ENCODE measurements around the gene PANX1. TPM values are rescaled to one million over a fixed set of nuclear protein-coding genes. Genes with fewer than 3 reads are reported as not detected.
A peak's percentile ranks its signal among the peaks of the same experiment; 100 is the strongest.

PANX1 gene
- total RNA-seq, 1 experiment from 2014 or later: 59.3 TPM

DNA sequence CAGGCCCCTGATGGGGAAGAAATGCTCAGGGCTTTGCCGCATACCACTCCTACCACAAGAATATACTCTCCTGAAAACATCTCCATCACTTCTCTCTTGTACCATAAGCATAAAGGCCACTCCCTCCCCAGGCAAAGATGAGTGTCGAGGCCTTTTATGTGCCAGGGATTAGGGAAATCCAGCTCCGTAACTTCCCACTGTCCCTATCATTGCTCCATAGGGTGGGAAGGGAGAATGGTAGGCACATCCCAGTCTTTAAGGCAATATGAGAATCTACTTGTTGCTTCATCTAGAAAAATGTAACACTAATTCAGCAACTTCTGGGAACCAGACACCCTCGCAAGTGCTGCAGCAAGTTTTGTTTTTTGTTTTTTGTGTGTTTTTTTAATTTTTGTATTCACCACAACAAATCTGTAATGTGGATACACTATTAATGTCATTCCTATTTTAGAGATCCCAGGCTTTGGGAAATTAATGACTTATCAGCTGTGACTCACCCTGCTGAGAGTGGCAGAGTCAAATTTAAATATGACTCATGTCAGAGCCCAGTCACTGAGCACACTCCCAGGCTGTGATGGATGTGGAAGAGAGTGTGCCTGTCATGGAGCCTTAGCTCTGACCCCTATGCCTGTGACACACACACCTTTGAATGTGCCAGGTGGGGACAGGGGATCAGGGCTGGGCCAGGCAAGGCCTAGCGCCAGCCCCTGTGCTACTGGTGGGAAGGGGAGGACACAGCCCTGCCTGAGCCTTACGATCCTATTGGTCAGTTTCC, 23.4 kb downstream of the PANX1 start:
- in situ Hi-C loops (cut with HindIII; ENCODE audit: low pct_unique_long_range_greater_than_20kb, low sequenced_read_pairs): no loop called here
- Histone ChIP-seq H3K4me3 (ENCODE audit: low read depth in 2 of 2, low read length in 2 of 2) (no peak overlapping the region), H3K27ac (ENCODE audit: low read length) (peak overlapping the region; percentile 59; the same call in 1 of the 2 replicates), H3K27me3 (ENCODE audit: control insufficient read depth, insufficient read depth, low read length) (no peaks in the 10 kb centered on the region), H3K9me3 (ENCODE audit: control insufficient read depth, insufficient read depth, low read depth, low read length) (no peaks in the 10 kb centered on the region), H3K4me1 (ENCODE audit: control insufficient read depth, insufficient read depth, low read length) (peaks cover 67% of the 10 kb centered on the region), H3K36me3 (ENCODE audit: control insufficient read depth, insufficient read depth, low read length) (no peaks in the 10 kb centered on the region)
- BruUV-seq (replicated peaks): no TSS peak
- POLR2A ChIA-PET: interaction anchor here (0.5 kb wide), 1 partner anchor 17 kb away, joined by 3 read pairs; no protein-coding TSS in a partner anchor
- ATAC-seq (peak; percentile 96), DNase-seq (ENCODE audit: low read depth, low spot score) (peak; percentile 76)
- TF ChIP-seq TCF7L2 (IDR thresholded peaks at IDR 0.05; ENCODE audit: low read depth, low read length): no peak
- TF ChIP-seq, protein P1, sequence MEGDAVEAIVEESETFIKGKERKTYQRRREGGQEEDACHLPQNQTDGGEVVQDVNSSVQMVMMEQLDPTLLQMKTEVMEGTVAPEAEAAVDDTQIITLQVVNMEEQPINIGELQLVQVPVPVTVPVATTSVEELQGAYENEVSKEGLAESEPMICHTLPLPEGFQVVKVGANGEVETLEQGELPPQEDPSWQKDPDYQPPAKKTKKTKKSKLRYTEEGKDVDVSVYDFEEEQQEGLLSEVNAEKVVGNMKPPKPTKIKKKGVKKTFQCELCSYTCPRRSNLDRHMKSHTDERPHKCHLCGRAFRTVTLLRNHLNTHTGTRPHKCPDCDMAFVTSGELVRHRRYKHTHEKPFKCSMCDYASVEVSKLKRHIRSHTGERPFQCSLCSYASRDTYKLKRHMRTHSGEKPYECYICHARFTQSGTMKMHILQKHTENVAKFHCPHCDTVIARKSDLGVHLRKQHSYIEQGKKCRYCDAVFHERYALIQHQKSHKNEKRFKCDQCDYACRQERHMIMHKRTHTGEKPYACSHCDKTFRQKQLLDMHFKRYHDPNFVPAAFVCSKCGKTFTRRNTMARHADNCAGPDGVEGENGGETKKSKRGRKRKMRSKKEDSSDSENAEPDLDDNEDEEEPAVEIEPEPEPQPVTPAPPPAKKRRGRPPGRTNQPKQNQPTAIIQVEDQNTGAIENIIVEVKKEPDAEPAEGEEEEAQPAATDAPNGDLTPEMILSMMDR (IDR thresholded peaks at IDR 0.05): no peak
- TF ChIP-seq SIN3A (IDR thresholded peaks at IDR 0.05; ENCODE audit: borderline replicate concordance, insufficient read depth, low read depth, low read length): no peak
- TF ChIP-seq, protein P2, sequence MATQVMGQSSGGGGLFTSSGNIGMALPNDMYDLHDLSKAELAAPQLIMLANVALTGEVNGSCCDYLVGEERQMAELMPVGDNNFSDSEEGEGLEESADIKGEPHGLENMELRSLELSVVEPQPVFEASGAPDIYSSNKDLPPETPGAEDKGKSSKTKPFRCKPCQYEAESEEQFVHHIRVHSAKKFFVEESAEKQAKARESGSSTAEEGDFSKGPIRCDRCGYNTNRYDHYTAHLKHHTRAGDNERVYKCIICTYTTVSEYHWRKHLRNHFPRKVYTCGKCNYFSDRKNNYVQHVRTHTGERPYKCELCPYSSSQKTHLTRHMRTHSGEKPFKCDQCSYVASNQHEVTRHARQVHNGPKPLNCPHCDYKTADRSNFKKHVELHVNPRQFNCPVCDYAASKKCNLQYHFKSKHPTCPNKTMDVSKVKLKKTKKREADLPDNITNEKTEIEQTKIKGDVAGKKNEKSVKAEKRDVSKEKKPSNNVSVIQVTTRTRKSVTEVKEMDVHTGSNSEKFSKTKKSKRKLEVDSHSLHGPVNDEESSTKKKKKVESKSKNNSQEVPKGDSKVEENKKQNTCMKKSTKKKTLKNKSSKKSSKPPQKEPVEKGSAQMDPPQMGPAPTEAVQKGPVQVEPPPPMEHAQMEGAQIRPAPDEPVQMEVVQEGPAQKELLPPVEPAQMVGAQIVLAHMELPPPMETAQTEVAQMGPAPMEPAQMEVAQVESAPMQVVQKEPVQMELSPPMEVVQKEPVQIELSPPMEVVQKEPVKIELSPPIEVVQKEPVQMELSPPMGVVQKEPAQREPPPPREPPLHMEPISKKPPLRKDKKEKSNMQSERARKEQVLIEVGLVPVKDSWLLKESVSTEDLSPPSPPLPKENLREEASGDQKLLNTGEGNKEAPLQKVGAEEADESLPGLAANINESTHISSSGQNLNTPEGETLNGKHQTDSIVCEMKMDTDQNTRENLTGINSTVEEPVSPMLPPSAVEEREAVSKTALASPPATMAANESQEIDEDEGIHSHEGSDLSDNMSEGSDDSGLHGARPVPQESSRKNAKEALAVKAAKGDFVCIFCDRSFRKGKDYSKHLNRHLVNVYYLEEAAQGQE (IDR thresholded peaks at IDR 0.05; ENCODE audit: insufficient read depth in 1 of 2, low read depth in 2 of 2, low read length in 1 of 2): no peak
- no peak for TF ChIP-seq POLR2AphosphoS5 (IDR thresholded peaks at IDR 0.05; ENCODE audit: low read depth, low read length)
- CTCF ChIA-PET: no interaction called here
- intact Hi-C loops (cut with micrococcal nuclease; ENCODE audit: unreplicated experiment): no loop called here

DNA sequence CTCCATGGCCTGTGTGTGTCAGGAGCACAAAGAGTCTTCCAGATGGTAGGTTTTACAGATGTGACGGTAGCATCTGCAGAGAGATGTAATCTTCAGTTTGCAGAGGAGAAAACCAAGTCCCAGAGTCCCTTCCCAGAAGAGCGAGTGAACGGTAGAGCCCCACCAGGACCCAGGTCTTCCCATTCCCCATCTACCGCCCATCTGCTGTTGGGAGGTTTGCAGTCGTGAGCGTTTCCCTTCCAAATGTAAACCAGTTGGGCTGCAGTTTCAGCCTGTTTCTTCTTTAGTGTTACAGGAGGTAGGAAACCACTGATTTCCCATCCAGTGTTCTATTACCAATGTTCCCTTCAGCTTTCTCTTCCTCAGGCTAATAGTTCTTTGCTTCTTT, 24.0 kb downstream of the PANX1 start:
- in situ Hi-C loops (cut with HindIII; ENCODE audit: low pct_unique_long_range_greater_than_20kb, low sequenced_read_pairs) (no loop called here), intact Hi-C loops (cut with micrococcal nuclease; ENCODE audit: unreplicated experiment) (no loop called here)
- ATAC-seq (no peak), DNase-seq (ENCODE audit: low read depth, low spot score) (no peak)
- POLR2A ChIA-PET: interaction anchor here (0.5 kb wide), 1 partner anchor 16 kb away, joined by 3 read pairs; no protein-coding TSS in a partner anchor
- Histone ChIP-seq H3K9me3 (ENCODE audit: control insufficient read depth, insufficient read depth, low read depth, low read length) (no peaks in the 10 kb centered on the region), H3K27me3 (ENCODE audit: control insufficient read depth, insufficient read depth, low read length) (no peaks in the 10 kb centered on the region), H3K27ac (ENCODE audit: low read length) (peak overlapping the region; percentile 3; the same call in 1 of the 2 replicates), H3K4me1 (ENCODE audit: control insufficient read depth, insufficient read depth, low read length) (peaks cover 66% of the 10 kb centered on the region), H3K36me3 (ENCODE audit: control insufficient read depth, insufficient read depth, low read length) (no peaks in the 10 kb centered on the region), H3K4me3 (ENCODE audit: low read depth in 2 of 2, low read length in 2 of 2) (no peak overlapping the region)
- CTCF ChIA-PET: interaction anchor here (0.5 kb wide), 1 partner anchor 137 kb away, joined by 3 read pairs; no protein-coding TSS in a partner anchor
- TF ChIP-seq POLR2AphosphoS5 (IDR thresholded peaks at IDR 0.05; ENCODE audit: low read depth, low read length): no peak
- TF ChIP-seq, protein P1 (IDR thresholded peaks at IDR 0.05): no peak
- TF ChIP-seq SIN3A (IDR thresholded peaks at IDR 0.05; ENCODE audit: borderline replicate concordance, insufficient read depth, low read depth, low read length): no peak
- TF ChIP-seq, protein P2 (IDR thresholded peaks at IDR 0.05; ENCODE audit: insufficient read depth in 1 of 2, low read depth in 2 of 2, low read length in 1 of 2): no peak
- no peak for TF ChIP-seq TCF7L2 (IDR thresholded peaks at IDR 0.05; ENCODE audit: low read depth, low read length)
- no TSS peak for BruUV-seq (replicated peaks)
